Measurements from ENCODE around the gene MYBPC2. TPM values are rescaled to one million over a fixed set of nuclear protein-coding genes. Genes with fewer than 3 reads are reported as not detected.

The MYBPC2 gene
- total RNA-seq, 6 experiments from 2014 or later: 0.12 to 0.56 (median 0.30) TPM; not detected in 3

DNA sequence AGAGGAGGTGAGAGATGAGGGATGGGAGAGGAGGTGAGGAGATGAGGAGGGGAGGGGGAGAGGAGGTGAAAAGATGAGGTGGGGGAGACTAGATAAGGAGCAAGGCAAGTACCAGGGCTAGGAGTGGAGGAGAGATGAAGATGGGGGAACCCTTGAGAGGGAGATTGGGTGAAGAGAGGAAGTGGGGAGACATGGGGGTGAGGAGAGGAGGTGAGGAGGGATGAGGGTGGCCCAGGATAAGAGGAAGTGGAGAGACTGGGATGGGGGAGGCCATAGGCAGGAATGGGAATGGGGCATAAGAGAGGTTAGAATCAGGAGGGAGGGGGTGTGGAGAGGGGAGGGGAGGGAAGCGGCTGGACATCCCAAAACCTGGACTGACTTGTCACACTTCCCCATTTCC lies 26.9 kb downstream of the MYBPC2 start:
- no peak overlapping the region for H3K4me3 ChIP-seq
- H3K27me3 ChIP-seq: no peaks in the 10 kb centered on the region
- 71% methylated on average over 1 of the region's 1 CpG for WGBS (ENCODE audit: insufficient coverage, low coverage, low lambda C conversion rate, missing lambda C conversion rate)
- H3K36me3 ChIP-seq: no peaks in the 10 kb centered on the region
- ATAC-seq: no peak
- H3K4me1 ChIP-seq: no peaks in the 10 kb centered on the region
- no peak overlapping the region for H3K27ac ChIP-seq
- no peak for DNase-seq
- H3K9me3 ChIP-seq: no peaks in the 10 kb centered on the region
- TF ChIP-seq, protein P1, sequence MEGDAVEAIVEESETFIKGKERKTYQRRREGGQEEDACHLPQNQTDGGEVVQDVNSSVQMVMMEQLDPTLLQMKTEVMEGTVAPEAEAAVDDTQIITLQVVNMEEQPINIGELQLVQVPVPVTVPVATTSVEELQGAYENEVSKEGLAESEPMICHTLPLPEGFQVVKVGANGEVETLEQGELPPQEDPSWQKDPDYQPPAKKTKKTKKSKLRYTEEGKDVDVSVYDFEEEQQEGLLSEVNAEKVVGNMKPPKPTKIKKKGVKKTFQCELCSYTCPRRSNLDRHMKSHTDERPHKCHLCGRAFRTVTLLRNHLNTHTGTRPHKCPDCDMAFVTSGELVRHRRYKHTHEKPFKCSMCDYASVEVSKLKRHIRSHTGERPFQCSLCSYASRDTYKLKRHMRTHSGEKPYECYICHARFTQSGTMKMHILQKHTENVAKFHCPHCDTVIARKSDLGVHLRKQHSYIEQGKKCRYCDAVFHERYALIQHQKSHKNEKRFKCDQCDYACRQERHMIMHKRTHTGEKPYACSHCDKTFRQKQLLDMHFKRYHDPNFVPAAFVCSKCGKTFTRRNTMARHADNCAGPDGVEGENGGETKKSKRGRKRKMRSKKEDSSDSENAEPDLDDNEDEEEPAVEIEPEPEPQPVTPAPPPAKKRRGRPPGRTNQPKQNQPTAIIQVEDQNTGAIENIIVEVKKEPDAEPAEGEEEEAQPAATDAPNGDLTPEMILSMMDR (IDR thresholded peaks at IDR 0.05): no peak
- no peak for TF ChIP-seq POLR2A (IDR thresholded peaks at IDR 0.05)
- intact Hi-C loops (cut with DNase I): loop anchor here in 1 of 2 donors (10.0 kb wide), 1 partner anchor 85 kb away; the partner anchor contains the start of gene NR1H2

- H3K27ac ChIP-seq: no peak overlapping the region
- no peaks in the 10 kb centered on the region for H3K27me3 ChIP-seq
- DNase-seq: no peak
- H3K4me3 ChIP-seq: no peak overlapping the region
- no peak for ATAC-seq
- no peak for TF ChIP-seq POLR2A (IDR thresholded peaks at IDR 0.05)
- TF ChIP-seq, protein P1 (IDR thresholded peaks at IDR 0.05): no peak
- intact Hi-C loops (cut with DNase I): no loop called here
- 29% methylated on average over 8 of the region's 13 CpGs for WGBS (ENCODE audit: insufficient coverage, low coverage, low lambda C conversion rate, missing lambda C conversion rate)
- H3K4me1 ChIP-seq: peaks cover 0 to 4% (median 0%) of the 10 kb centered on the region in 4 donors
- H3K9me3 ChIP-seq: no peaks in the 10 kb centered on the region
- no peaks in the 10 kb centered on the region for H3K36me3 ChIP-seq
These were observed 27.6 kb downstream of the MYBPC2 start for GRCh38 chr19:50460161-50460765.

DNA sequence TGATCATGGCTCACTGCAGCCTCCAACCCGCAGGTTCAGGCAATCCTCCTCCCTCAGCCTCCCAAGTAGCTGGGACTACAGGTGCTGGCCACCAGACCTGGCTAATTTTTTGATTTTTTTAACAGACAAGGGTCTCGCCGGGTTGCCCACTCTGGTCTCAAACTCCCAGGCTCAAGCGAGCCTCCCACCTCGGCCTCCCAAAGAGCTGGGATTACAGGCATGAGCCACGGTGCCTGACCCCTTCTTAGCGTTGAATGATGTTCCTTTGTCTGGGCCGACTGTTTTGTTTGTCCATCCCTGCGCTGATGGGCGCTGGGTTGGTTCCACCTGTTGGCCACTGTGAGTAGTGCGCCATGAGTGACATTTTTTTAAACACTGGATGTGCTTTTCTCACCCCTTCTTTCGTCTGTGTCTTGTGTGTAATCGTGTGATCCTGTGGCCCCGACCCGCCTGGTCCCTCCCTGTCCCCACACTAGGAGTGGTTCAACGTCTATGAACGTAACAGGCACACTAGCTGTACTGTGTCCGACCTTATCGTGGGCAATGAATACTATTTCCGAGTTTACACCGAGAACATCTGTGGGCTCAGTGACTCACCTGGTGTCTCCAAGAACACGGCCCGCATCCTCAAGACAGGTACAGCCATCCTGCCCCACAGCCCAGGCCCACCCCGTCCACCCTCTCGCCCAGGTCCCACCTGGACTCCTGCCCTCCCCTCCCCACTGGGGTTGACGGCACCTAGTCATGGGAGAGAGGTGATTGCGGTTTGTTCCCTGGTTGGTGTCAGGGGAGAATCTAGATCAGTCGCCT lies 28.6 kb downstream of the MYBPC2 start:
- no peak overlapping the region for H3K27ac ChIP-seq
- WGBS (ENCODE audit: insufficient coverage, low coverage, low lambda C conversion rate, missing lambda C conversion rate): 8% methylated on average over 16 of the region's 28 CpGs
- intact Hi-C loops (cut with DNase I): no loop called here
- no peaks in the 10 kb centered on the region for H3K9me3 ChIP-seq
- TF ChIP-seq POLR2A (IDR thresholded peaks at IDR 0.05): no peak
- TF ChIP-seq, protein P1 (IDR thresholded peaks at IDR 0.05): peak; percentile 76 to 80 (median 78)
- H3K4me1 ChIP-seq: peaks cover 0 to 7% (median 0%) of the 10 kb centered on the region in 4 donors
- no peaks in the 10 kb centered on the region for H3K36me3 ChIP-seq
- peak in 2 of 3 donors; percentile 48 to 59 for DNase-seq
- peak; percentile 79 to 90 (median 88) for ATAC-seq
- no peaks in the 10 kb centered on the region for H3K27me3 ChIP-seq
- H3K4me3 ChIP-seq: no peak overlapping the region

GRCh38 chr19:50462970-50463369 lies 30.3 kb downstream of the MYBPC2 start:
- TF ChIP-seq, protein P1 (IDR thresholded peaks at IDR 0.05): no peak
- TF ChIP-seq POLR2A (IDR thresholded peaks at IDR 0.05): no peak

More at GRCh38 chr19:50462970-50463369, 30.3 kb downstream of the MYBPC2 start:
- H3K9me3 ChIP-seq: no peaks in the 10 kb centered on the region
- no peaks in the 10 kb centered on the region for H3K27me3 ChIP-seq
- intact Hi-C loops (cut with DNase I): no loop called here
- H3K27ac ChIP-seq: no peak overlapping the region
- H3K4me3 ChIP-seq: no peak overlapping the region
- no peak for ATAC-seq
- H3K36me3 ChIP-seq: no peaks in the 10 kb centered on the region
- no peak for DNase-seq
- H3K4me1 ChIP-seq: peaks cover 0 to 7% (median 0%) of the 10 kb centered on the region in 4 donors
- 74% methylated on average over 7 of the region's 7 CpGs for WGBS (ENCODE audit: insufficient coverage, low coverage, low lambda C conversion rate, missing lambda C conversion rate)

All from right lobe of liver (tissue), 6 donors.